HL-60 (cell line): Measurements from ENCODE around the gene VTI1A.

Source experiments
- DNase-seq, 2 experiments: peaks; one replicate each; pipeline ENCODE4 v3.0.0-alpha.2; 2010 to 2020; ENCODE audit warnings: low read depth in 1 of 2, low spot score in 1 of 2
- H3K27ac ChIP-seq: fragments of 250-450 bp; sonication (Bioruptor Pico); replicated peaks from 2 replicates; pipeline ENCODE4 v1.5.1; 2020; ENCODE audit warnings: mild to moderate bottlenecking, moderate library complexity
- H3K27me3 ChIP-seq: fragments of 250-450 bp; sonication (Bioruptor Pico); 2 replicates; pipeline ENCODE4 v1.5.1; 2021; ENCODE audit warnings: mild to moderate bottlenecking, moderate library complexity; ENCODE audit not compliant: insufficient read depth, poor library complexity, severe bottlenecking
- H3K4me3 ChIP-seq: replicated peaks from 2 replicates; pipeline ENCODE4 v1.5.1; 2011; ENCODE audit warnings: mild to moderate bottlenecking, control low read depth, low read length; ENCODE audit not compliant: insufficient read depth
- CTCF ChIP-seq: IDR thresholded peaks from one replicate; pipeline ENCODE4 v1.5.1; 2011; ENCODE audit warnings: low read length, control low read depth, inconsistent platforms; ENCODE audit not compliant: insufficient read depth
- GABPA ChIP-seq: IDR thresholded peaks from 2 replicates; pipeline ENCODE4 v1.6.1; 2012; ENCODE audit warnings: low read depth
- POLR2AphosphoS5 ChIP-seq: IDR thresholded peaks from 2 replicates; pipeline ENCODE4 v1.6.1; 2012; ENCODE audit warnings: low read depth
- REST ChIP-seq: IDR thresholded peaks from 2 replicates; pipeline ENCODE4 v1.6.1; 2012; ENCODE audit warnings: low read depth; ENCODE audit not compliant: insufficient replicate concordance
- SPI1 ChIP-seq: IDR thresholded peaks from 2 replicates; pipeline ENCODE4 v1.6.1; 2012; ENCODE audit warnings: low read depth, mild to moderate bottlenecking, borderline replicate concordance

Gene VTI1A

GRCh38 chr10:112827086-112827485 is 380.1 kb downstream of the VTI1A start:
- Histone ChIP-seq H3K4me3 (no peak overlapping the region), H3K27ac (no peak overlapping the region), H3K27me3 (no peaks in the 10 kb centered on the region)
- TF ChIP-seq POLR2AphosphoS5 (no peak), CTCF (no peak), SPI1 (no peak), GABPA (no peak), REST (no peak)
- no peak for DNase-seq

GRCh38 chr10:112827951-112828350 is 380.9 kb downstream of the VTI1A start:
- Histone ChIP-seq H3K4me3 (no peak overlapping the region), H3K27ac (no peak overlapping the region), H3K27me3 (no peaks in the 10 kb centered on the region)
- TF ChIP-seq POLR2AphosphoS5 (no peak), CTCF (no peak), GABPA (no peak), SPI1 (no peak), REST (no peak)
- no peak for DNase-seq

GRCh38 chr10:112831859-112832258 is 384.8 kb downstream of the VTI1A start:
- no peak overlapping the region for H3K27ac ChIP-seq
- no peak for DNase-seq
- no peak overlapping the region for H3K4me3 ChIP-seq
- TF ChIP-seq POLR2AphosphoS5, result no peak
- no peak for TF ChIP-seq SPI1
- no peak for TF ChIP-seq REST
- TF ChIP-seq CTCF, result no peak
- TF ChIP-seq GABPA, result no peak
- no peaks in the 10 kb centered on the region for H3K27me3 ChIP-seq
